Measurements from ENCODE around the gene SERPINA10. TPM values are rescaled to one million over a fixed set of nuclear protein-coding genes. Genes with fewer than 3 reads are reported as not detected.

The SERPINA10 gene
- polyA plus RNA-seq, 1 of the 3 experiments (the other 2 are of a cell fraction), result not detected

- TF ChIP-seq CTCF (IDR thresholded peaks at IDR 0.05) (no peak), USF2 (IDR thresholded peaks at IDR 0.05; ENCODE audit: borderline replicate concordance, low read depth, low read length) (no peak)
Observed at GRCh38 chr14:94314890-94315289, 21.8 kb upstream of the SERPINA10 start (continued).

- CTCF ChIA-PET, result no interaction called here
- no peaks in the 10 kb centered on the region for H3K9me2 ChIP-seq
- no peaks in the 10 kb centered on the region for H4K20me1 ChIP-seq (ENCODE audit: insufficient read depth)
- no peaks in the 10 kb centered on the region for H3F3A ChIP-seq (replicated peaks; ENCODE audit: insufficient read depth)
- no peak overlapping the region for H3K4me3 ChIP-seq (ENCODE audit: low read depth in 2 of 2, low read length in 1 of 2)
- no peaks in the 10 kb centered on the region for H3K79me2 ChIP-seq (ENCODE audit: insufficient read depth)
- H3K4me1 ChIP-seq (ENCODE audit: control insufficient read depth in 1 of 2, insufficient read depth in 2 of 2, low read depth in 1 of 2, low read length in 1 of 2), result no peaks in the 10 kb centered on the region
- no peaks in the 10 kb centered on the region for H3K27me3 ChIP-seq (ENCODE audit: insufficient read depth)
- no peak for DNase-seq
- WGBS (ENCODE audit: low lambda C conversion rate), result 35% methylated on average over 6 of the region's 8 CpGs
- peaks cover 8% of the 10 kb centered on the region; the same call in 1 of the 2 replicates for H3K9me3 ChIP-seq
- H3K36me3 ChIP-seq (replicated peaks in 1 of 2; ENCODE audit: control insufficient read depth in 1 of 2, insufficient read depth in 2 of 2, low read length in 1 of 2), result no peaks in the 10 kb centered on the region
- H2AFZ ChIP-seq (ENCODE audit: low read depth), result no peak overlapping the region
- POLR2A ChIA-PET, result no interaction called here
- H3K9ac ChIP-seq, result no peak overlapping the region
- TF ChIP-seq SMC3 (IDR thresholded peaks at IDR 0.05; ENCODE audit: low read depth, low read length), result no peak
- peak; percentile 25; the same call in 1 of the 2 replicates for TF ChIP-seq FOSL2 (IDR thresholded peaks at IDR 0.05; ENCODE audit: borderline replicate concordance, low read depth)
- no peak overlapping the region for H3K27ac ChIP-seq (ENCODE audit: low read depth in 2 of 2, low read length in 1 of 2)
- no peak overlapping the region for H3K4me2 ChIP-seq
Observed at GRCh38 chr14:94313991-94314655, 21.1 kb upstream of the SERPINA10 start.

GRCh38 chr14:94312481-94313246, 19.6 kb upstream of the SERPINA10 start:
- ChIA-PET POLR2A (no interaction called here), CTCF (no interaction called here)

More at GRCh38 chr14:94312481-94313246, 19.6 kb upstream of the SERPINA10 start:
- H3F3A ChIP-seq (replicated peaks; ENCODE audit: insufficient read depth), result no peaks in the 10 kb centered on the region
- no peaks in the 10 kb centered on the region for H3K79me2 ChIP-seq (ENCODE audit: insufficient read depth)
- H3K4me2 ChIP-seq, result no peak overlapping the region
- H3K9ac ChIP-seq, result no peak overlapping the region
- no peaks in the 10 kb centered on the region for H3K4me1 ChIP-seq (ENCODE audit: control insufficient read depth in 1 of 2, insufficient read depth in 2 of 2, low read depth in 1 of 2, low read length in 1 of 2)
- no peaks in the 10 kb centered on the region for H4K20me1 ChIP-seq (ENCODE audit: insufficient read depth)
- no peaks in the 10 kb centered on the region for H3K27me3 ChIP-seq (ENCODE audit: insufficient read depth)
- no peaks in the 10 kb centered on the region for H3K36me3 ChIP-seq (replicated peaks in 1 of 2; ENCODE audit: control insufficient read depth in 1 of 2, insufficient read depth in 2 of 2, low read length in 1 of 2)
- WGBS (ENCODE audit: low lambda C conversion rate), result 54% methylated on average over 6 of the region's 6 CpGs
- no peaks in the 10 kb centered on the region for H3K9me2 ChIP-seq
- TF ChIP-seq YY1 (IDR thresholded peaks at IDR 0.05; ENCODE audit: low read depth) (no peak), GABPA (IDR thresholded peaks at IDR 0.05; ENCODE audit: low read depth) (no peak), POLR2AphosphoS5 (IDR thresholded peaks at IDR 0.05; ENCODE audit: low read depth, low read length) (no peak), TCF12 (IDR thresholded peaks at IDR 0.05) (no peak), JUND (IDR thresholded peaks at IDR 0.05) (no peak), CHD2 (IDR thresholded peaks at IDR 0.05; ENCODE audit: low read length, partially characterized antibody) (no peak), RFX5 (IDR thresholded peaks at IDR 0.05; ENCODE audit: low read length) (no peak)
- H3K4me3 ChIP-seq (ENCODE audit: low read depth in 2 of 2, low read length in 1 of 2), result no peak overlapping the region
- no peak overlapping the region for H2AFZ ChIP-seq (ENCODE audit: low read depth)
- H3K27ac ChIP-seq (ENCODE audit: low read depth in 2 of 2, low read length in 1 of 2), result no peak overlapping the region
- DNase-seq, result no peak
- no peaks in the 10 kb centered on the region; the same call in 1 of the 2 replicates for H3K9me3 ChIP-seq

Measured in SK-N-SH (cell line).